HepG2 (cell line): ENCODE measurements around the gene PLPP3. TPM values are rescaled to one million over a fixed set of nuclear protein-coding genes. Genes with fewer than 3 reads are reported as not detected.

Source experiments
- ATF1 ChIP-seq: IDR thresholded peaks from 2 replicates; pipeline ENCODE4 v1.6.1; 2016; ENCODE audit warnings: mild to moderate bottlenecking, control low read depth
- BRCA1 ChIP-seq: sonication (generic); formaldehyde crosslinking; IDR thresholded peaks from 2 replicates; pipeline ENCODE4 v1.4.0; 2020; ENCODE audit warnings: missing genetic modification reagents
- CHD2 ChIP-seq: IDR thresholded peaks from 2 replicates; pipeline ENCODE4 v1.6.1; 2011; ENCODE audit warnings: low read depth, low read length, improper control_type of control experiment
- CTCF ChIP-seq: sonication (generic); formaldehyde crosslinking; IDR thresholded peaks from 2 replicates; pipeline ENCODE4 v1.5.0; 2020; ENCODE audit warnings: mild to moderate bottlenecking, missing genetic modification reagents, moderate library complexity
- KLF13 ChIP-seq: sonication (generic); formaldehyde crosslinking; IDR thresholded peaks from 2 replicates; pipeline ENCODE4 v1.4.0; 2020; ENCODE audit warnings: mild to moderate bottlenecking, missing genetic modification reagents
- MLXIP ChIP-seq: sonication (generic); formaldehyde crosslinking; IDR thresholded peaks from 2 replicates; pipeline ENCODE4 v1.9.0; 2021; ENCODE audit warnings: missing genetic modification reagents, borderline replicate concordance
- NONO ChIP-seq, 2 experiments: fragments of 450-650 bp in 1 of 2; sonication (generic) in 1 of 2; formaldehyde crosslinking in 1 of 2; IDR thresholded peaks in 1 of 2; conservative IDR thresholded peaks in 1 of 2; 2 replicates each; pipeline versions ENCODE4 v1.6.1 to v1.8.0; 2017 to 2022; ENCODE audit warnings: mild to moderate bottlenecking in 1 of 2, missing genetic modification reagents in 1 of 2, moderate library complexity in 1 of 2
- PBX2 ChIP-seq: IDR thresholded peaks from 2 replicates; pipeline ENCODE4 v1.6.1; 2016; ENCODE audit warnings: control low read depth
- RFX1 ChIP-seq: fragments of 450-650 bp; IDR thresholded peaks from 2 replicates; pipeline ENCODE4 v1.6.1; 2017
- THAP11 ChIP-seq: IDR thresholded peaks from 2 replicates; pipeline ENCODE4 v1.6.1; 2016; ENCODE audit warnings: missing biosample characterization, missing genetic modification reagents
- ZFP82 ChIP-seq: sonication (generic); formaldehyde crosslinking; IDR thresholded peaks from 2 replicates; pipeline ENCODE4 v1.5.1; 2020; ENCODE audit warnings: mild to moderate bottlenecking, missing genetic modification reagents, borderline replicate concordance
- ZFX ChIP-seq: sonication (generic); formaldehyde crosslinking; IDR thresholded peaks from 2 replicates; pipeline ENCODE4 v1.4.0; 2020; ENCODE audit warnings: mild to moderate bottlenecking, low read depth, missing genetic modification reagents, moderate library complexity
- ZNF780A ChIP-seq: sonication (generic); formaldehyde crosslinking; IDR thresholded peaks from 2 replicates; pipeline ENCODE4 v1.8.0; 2022; ENCODE audit warnings: mild to moderate bottlenecking, missing genetic modification reagents, moderate library complexity
- polyA plus RNA-seq, 8 experiments: library from polyadenylated mRNA; depleted of rRNA in 3 of 8; stranded (reverse) in 7 of 8; unstranded in 1 of 8; fragments of >200 nt; fragmentation: Illumina TruSeq in 4 of 8; extraction: Trizol in 4 of 8; gene quantifications; 2 replicates each; pipeline versions ENCODE4 v1.2.1 to v1.2.3, GENCODE V29; 2011 to 2016; ENCODE audit warnings: low read depth in 4 of 8, missing spikeins in 1 of 8, mixed read lengths in 1 of 8; ENCODE audit not compliant: insufficient read depth in 1 of 8
- total RNA-seq, 5 experiments: library from RNA; depleted of rRNA; stranded (reverse); fragments of >200 nt; fragmentation: Illumina TruSeq; extraction: Trizol; gene quantifications; 2 replicates each; pipeline ENCODE4 v1.2.3, GENCODE V29; 2016; ENCODE audit warnings: low read depth in 1 of 5
- TF ChIP-seq, protein P1 (sequence below): sonication (generic); formaldehyde crosslinking; IDR thresholded peaks from 2 replicates; pipeline ENCODE4 v1.4.0; 2020; ENCODE audit warnings: missing genetic modification reagents, borderline replicate concordance
- TF ChIP-seq, protein P2 (sequence below): IDR thresholded peaks from 2 replicates; pipeline ENCODE4 v1.6.1; 2016; ENCODE audit warnings: missing genetic modification reagents, missing compliant biosample characterization
- TF ChIP-seq, protein P3 (sequence below), 2 experiments: sonication (generic) in 1 of 2; formaldehyde crosslinking in 1 of 2; IDR thresholded peaks; 2 replicates each; pipeline versions ENCODE4 v1.5.1 to v1.6.1; 2011 to 2020; ENCODE audit warnings: borderline replicate concordance in 1 of 2, low read depth in 1 of 2, low read length in 1 of 2, mild to moderate bottlenecking in 1 of 2, missing genetic modification reagents in 1 of 2, moderate library complexity in 1 of 2

PLPP3 gene
- total and polyA plus RNA-seq, 2 of the 13 experiments (the other 11 are each of a cell fraction or from before 2014, with no cell fraction given), result 49.7 to 65.8 TPM

GRCh38 chr1:56508523-56508983 is 70.8 kb downstream of the PLPP3 start (continued):
- TF ChIP-seq, protein P1, sequence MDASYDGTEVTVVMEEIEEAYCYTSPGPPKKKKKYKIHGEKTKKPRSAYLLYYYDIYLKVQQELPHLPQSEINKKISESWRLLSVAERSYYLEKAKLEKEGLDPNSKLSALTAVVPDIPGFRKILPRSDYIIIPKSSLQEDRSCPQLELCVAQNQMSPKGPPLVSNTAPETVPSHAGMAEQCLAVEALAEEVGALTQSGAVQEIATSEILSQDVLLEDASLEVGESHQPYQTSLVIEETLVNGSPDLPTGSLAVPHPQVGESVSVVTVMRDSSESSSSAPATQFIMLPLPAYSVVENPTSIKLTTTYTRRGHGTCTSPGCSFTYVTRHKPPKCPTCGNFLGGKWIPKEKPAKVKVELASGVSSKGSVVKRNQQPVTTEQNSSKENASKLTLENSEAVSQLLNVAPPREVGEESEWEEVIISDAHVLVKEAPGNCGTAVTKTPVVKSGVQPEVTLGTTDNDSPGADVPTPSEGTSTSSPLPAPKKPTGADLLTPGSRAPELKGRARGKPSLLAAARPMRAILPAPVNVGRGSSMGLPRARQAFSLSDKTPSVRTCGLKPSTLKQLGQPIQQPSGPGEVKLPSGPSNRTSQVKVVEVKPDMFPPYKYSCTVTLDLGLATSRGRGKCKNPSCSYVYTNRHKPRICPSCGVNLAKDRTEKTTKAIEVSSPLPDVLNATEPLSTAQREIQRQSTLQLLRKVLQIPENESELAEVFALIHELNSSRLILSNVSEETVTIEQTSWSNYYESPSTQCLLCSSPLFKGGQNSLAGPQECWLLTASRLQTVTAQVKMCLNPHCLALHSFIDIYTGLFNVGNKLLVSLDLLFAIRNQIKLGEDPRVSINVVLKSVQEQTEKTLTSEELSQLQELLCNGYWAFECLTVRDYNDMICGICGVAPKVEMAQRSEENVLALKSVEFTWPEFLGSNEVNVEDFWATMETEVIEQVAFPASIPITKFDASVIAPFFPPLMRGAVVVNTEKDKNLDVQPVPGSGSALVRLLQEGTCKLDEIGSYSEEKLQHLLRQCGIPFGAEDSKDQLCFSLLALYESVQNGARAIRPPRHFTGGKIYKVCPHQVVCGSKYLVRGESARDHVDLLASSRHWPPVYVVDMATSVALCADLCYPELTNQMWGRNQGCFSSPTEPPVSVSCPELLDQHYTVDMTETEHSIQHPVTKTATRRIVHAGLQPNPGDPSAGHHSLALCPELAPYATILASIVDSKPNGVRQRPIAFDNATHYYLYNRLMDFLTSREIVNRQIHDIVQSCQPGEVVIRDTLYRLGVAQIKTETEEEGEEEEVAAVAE (CRISPR knock-in tag), result peak; percentile 89
- no peak for TF ChIP-seq RFX1
- peak; percentile 92; the same call in 1 of the 2 replicates for TF ChIP-seq BRCA1 (CRISPR knock-in tag)
- TF ChIP-seq, protein P2, sequence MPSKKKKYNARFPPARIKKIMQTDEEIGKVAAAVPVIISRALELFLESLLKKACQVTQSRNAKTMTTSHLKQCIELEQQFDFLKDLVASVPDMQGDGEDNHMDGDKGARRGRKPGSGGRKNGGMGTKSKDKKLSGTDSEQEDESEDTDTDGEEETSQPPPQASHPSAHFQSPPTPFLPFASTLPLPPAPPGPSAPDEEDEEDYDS (CRISPR knock-in tag), result peak; percentile 77
- peak; percentile 66 for TF ChIP-seq ATF1 (CRISPR knock-in tag)
- peak; percentile 20; the same call in 1 of the 2 replicates for TF ChIP-seq CTCF (CRISPR knock-in tag)
- TF ChIP-seq ZFP82 (CRISPR knock-in tag), result no peak
- peak; percentile 69 for TF ChIP-seq ZFX (CRISPR knock-in tag)
- no peak for TF ChIP-seq PBX2 (CRISPR knock-in tag)
- TF ChIP-seq, protein P3, sequence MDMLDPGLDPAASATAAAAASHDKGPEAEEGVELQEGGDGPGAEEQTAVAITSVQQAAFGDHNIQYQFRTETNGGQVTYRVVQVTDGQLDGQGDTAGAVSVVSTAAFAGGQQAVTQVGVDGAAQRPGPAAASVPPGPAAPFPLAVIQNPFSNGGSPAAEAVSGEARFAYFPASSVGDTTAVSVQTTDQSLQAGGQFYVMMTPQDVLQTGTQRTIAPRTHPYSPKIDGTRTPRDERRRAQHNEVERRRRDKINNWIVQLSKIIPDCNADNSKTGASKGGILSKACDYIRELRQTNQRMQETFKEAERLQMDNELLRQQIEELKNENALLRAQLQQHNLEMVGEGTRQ (IDR thresholded peaks at IDR 0.05; ENCODE audit: low read depth, low read length), result peak; percentile 99
- TF ChIP-seq, protein P3 (CRISPR knock-in tag; IDR thresholded peaks at IDR 0.05; ENCODE audit: borderline replicate concordance), result peak; percentile 96
- no peak for TF ChIP-seq CHD2
- no peak for TF ChIP-seq ZNF780A (CRISPR knock-in tag)
- no peak for TF ChIP-seq NONO (IDR thresholded peaks at IDR 0.05)
- TF ChIP-seq NONO (CRISPR knock-in tag; conservative IDR thresholded peaks at IDR 0.05), result peak; percentile 95
- TF ChIP-seq THAP11, result peak; percentile 84
- peak; percentile 98 for TF ChIP-seq MLXIP (CRISPR knock-in tag)
- no peak for TF ChIP-seq KLF13 (CRISPR knock-in tag)
